ENCODE measurements around the gene DCTN5.
"Not testable (repeated sequence)": the region's sequence is repeated elsewhere in the genome, so short reads cannot be mapped to it uniquely, and the experiment has no call there.

The DCTN5 gene

DNA sequence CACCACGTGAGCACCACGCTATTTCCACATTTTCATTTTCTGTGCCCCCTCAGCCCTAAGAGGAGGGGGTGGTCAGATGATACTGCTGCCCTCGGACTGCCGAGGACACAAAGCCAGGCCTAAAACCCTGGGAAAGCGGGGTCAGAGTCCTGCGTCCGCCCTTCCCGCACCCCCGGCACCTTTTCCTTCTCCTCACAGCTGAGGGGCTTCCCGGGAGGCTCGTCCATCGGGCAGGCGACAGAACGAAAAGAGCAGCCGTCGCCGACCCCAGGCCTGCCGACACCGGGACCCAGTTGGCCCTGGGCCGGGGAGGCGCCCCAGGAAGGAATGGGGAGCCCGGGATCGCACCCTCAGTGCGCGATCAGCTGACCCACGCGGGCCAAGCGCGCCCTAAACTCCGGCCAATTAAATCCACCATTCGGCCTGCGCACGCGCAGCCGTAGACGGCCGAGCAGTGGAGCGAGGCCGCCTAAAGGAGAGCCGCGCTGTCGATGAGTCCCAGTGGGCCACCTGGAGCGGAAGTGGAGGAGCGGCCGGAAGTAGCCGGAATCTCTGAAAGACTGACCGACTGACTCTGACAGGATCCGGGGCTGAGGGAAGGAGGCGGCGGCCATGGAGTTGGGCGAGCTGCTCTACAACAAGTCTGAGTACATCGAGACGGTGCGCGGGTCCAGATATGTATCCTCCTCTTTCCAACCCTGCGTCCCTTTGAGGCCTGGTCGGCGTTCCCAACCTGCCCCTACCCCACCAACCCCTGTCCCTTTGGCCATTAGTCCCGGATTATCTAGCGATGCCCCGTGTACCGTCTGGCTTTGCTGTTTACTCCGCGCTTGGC, at the start of gene DCTN5, which contains the start of gene PALB2:
Gene DCTN5 (plus strand): TSS at position 536 of the 835 bp plus-strand sequence. CDS start 77 bp downstream, at position 613.
Gene PALB2 (minus strand): TSS at position 380 of the 835 bp plus-strand sequence. CDS start 153 bp downstream, at position 227.
- peak within 1 kb of the TSS; percentile 97 for H3K27ac ChIP-seq (ENCODE audit: low read depth, low read length)
- no peaks in the 10 kb centered on the region for H3K27me3 ChIP-seq (ENCODE audit: control insufficient read depth, insufficient read depth, low read length)
- H3K4me1 ChIP-seq (ENCODE audit: control insufficient read depth, insufficient read depth, low read length): peaks cover 16% of the 10 kb centered on the region
- H3K9ac ChIP-seq (ENCODE audit: low read length): peak within 1 kb of the TSS; percentile 99
- peak within 1 kb of the TSS; percentile 100 for H3K4me3 ChIP-seq (ENCODE audit: low read depth, low read length)
- H3K9me3 ChIP-seq (ENCODE audit: control insufficient read depth, insufficient read depth, low read depth, low read length): no peaks in the 10 kb centered on the region
- H3K36me3 ChIP-seq (ENCODE audit: control insufficient read depth, insufficient read depth, low read length): peaks cover 55% of the 10 kb centered on the region

DNA sequence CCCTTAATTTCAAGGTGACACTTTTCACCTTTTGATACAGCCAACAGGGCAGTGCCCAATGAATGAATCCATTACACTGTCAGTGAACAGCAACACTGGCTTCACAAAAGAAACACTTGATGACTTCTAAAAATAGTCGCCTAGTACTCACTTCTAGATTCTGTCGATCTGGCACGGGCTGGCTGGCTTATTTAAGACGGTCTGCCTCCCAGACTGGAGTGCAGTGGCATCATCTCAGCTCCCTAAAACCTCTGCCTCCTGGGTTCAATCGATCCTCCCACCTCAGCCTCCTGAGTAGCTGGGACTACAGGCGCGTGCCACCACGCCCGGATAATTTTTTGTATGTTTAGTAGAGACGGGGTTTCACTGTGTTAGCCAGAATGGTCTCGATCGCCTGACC, 47.1 kb upstream of the DCTN5 start:
- Histone ChIP-seq H3K9ac (ENCODE audit: low read length) (peak overlapping the region; percentile 22), H3K4me3 (ENCODE audit: low read depth, low read length) (no peak overlapping the region), H3K27me3 (ENCODE audit: control insufficient read depth, insufficient read depth, low read length) (no peaks in the 10 kb centered on the region), H3K9me3 (ENCODE audit: control insufficient read depth, insufficient read depth, low read depth, low read length) (no peaks in the 10 kb centered on the region), H3K27ac (ENCODE audit: low read depth, low read length) (no peak overlapping the region), H3K4me1 (ENCODE audit: control insufficient read depth, insufficient read depth, low read length) (peaks cover 15% of the 10 kb centered on the region), H3K36me3 (ENCODE audit: control insufficient read depth, insufficient read depth, low read length) (peaks cover 48% of the 10 kb centered on the region)

DNA sequence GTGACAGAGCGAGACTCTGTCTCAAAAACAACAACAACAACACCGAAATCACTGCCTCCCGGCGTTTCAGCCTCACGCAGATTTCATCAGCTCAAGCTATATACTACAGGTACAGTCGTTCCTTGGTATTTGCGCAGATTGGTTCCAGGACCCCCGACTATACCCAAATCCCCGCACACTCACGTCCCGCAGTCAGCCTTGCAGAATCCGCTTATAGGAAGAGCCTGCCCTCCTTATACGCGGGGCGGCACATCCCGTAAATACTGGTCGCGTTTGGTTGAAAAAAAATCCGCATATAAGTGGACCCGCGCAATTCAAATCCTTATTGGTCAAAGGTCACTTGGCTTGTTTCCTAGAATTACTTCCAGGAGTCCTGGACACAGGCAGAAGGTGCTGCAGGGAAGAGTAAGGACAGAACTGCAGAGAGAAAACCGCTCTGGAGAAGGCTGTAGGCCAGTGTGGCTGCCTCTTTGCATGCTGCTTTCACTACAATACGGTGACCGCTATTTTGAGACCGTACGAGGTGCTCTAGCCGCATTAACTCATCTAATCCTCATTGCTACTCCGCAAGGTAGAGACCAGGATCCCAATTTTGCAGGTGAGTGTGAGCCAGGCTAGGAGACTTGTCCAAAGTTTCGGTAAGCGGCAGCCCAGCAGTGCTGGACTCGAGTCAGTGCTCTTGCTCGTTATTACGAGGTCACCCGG, 45.9 kb upstream of the DCTN5 start:
- no peaks in the 10 kb centered on the region for H3K9me3 ChIP-seq (ENCODE audit: control insufficient read depth, insufficient read depth, low read depth, low read length)
- H3K27ac ChIP-seq (ENCODE audit: low read depth, low read length): peak overlapping the region; percentile 96
- H3K4me1 ChIP-seq (ENCODE audit: control insufficient read depth, insufficient read depth, low read length): peaks cover 17% of the 10 kb centered on the region
- H3K4me3 ChIP-seq (ENCODE audit: low read depth, low read length): peak overlapping the region; percentile 96
- H3K36me3 ChIP-seq (ENCODE audit: control insufficient read depth, insufficient read depth, low read length): peaks cover 36% of the 10 kb centered on the region
- H3K9ac ChIP-seq (ENCODE audit: low read length): peak overlapping the region; percentile 94
- no peaks in the 10 kb centered on the region for H3K27me3 ChIP-seq (ENCODE audit: control insufficient read depth, insufficient read depth, low read length)

DNA sequence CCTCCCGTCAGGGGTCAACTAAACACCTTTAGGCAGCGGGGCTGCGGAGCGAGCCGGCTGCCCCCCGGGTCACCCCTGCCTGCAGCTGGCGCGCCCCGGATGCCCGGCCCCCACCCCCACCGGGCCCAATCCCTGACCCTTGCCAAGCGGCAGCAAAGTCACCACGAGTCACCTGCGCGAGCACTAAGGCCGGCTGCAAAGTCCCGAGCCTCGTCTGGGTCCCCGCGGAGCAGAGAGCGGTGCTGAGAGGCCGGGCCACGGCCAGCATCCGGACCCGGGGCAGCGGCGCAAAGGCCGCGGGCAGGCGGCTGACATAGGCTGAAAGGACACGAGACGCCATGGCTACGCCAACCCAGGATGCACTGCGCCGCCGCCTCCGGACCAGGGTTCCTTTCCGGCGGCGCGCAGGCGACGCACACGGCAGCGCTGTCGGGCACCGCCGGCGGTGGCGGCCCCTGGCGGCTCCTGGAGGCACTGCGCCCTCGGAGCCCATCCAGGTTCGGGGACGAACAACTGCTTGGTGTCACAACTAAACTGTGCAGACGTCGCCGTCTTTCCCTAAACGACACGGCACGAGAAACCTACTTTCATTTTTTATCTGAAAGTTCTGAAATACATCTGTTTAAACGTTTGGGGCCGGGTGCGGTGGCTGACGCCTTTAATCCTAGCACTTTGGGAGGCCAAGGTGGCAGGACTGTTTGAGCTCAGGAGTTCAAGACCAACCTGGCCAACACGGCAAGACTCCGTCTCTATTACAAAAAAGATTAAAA, 45.1 kb upstream of the DCTN5 start, which contains the start of gene NDUFAB1:
Gene NDUFAB1 (minus strand): TSS at position 366 of the 770 bp plus-strand sequence. CDS start 26 bp downstream, at position 340.
- H3K4me1 ChIP-seq (ENCODE audit: control insufficient read depth, insufficient read depth, low read length): peaks cover 24% of the 10 kb centered on the region
- H3K4me3 ChIP-seq (ENCODE audit: low read depth, low read length): peak within 1 kb of the TSS; percentile 96
- no peaks in the 10 kb centered on the region for H3K27me3 ChIP-seq (ENCODE audit: control insufficient read depth, insufficient read depth, low read length)
- H3K9ac ChIP-seq (ENCODE audit: low read length): peak within 1 kb of the TSS; percentile 94
- peaks cover 32% of the 10 kb centered on the region for H3K36me3 ChIP-seq (ENCODE audit: control insufficient read depth, insufficient read depth, low read length)
- H3K9me3 ChIP-seq (ENCODE audit: control insufficient read depth, insufficient read depth, low read depth, low read length): no peaks in the 10 kb centered on the region
- peak within 1 kb of the TSS; percentile 96 for H3K27ac ChIP-seq (ENCODE audit: low read depth, low read length)

DNA sequence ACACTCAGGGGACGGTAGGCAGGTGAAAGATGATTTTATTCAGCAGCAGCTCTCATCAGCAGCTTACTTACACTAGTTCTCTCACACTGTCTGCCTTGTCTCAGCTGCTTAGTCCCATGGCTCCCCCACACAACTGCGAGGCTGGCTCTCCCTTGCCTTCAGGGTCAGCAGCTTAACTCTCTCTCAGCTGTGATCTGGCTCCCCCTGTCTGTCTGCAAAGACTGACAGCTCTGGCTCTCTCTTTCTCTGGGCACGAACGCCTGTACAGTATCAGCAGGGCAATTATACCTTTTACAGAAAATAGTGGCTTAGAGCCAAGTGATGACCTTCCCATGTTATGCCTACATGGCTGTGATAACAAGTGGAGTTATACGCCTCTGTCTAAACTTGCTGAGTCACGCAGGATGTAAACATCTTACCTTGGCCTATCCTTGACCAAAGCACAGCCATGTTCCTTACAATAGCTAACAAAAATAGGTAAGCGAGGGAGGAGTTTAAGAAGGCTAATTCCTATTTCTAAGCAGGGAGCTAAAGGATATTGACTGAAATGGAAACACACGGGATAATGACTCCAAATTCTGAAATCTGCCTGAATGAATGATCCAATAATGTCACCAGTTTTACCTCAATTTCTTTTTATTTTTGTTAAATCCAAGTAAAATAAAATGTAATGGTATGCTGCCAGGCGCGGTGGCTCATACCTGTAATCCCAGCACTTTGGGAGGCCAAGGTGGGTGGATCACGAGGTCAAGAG, 44.1 kb upstream of the DCTN5 start:
- Histone ChIP-seq H3K9me3 (ENCODE audit: control insufficient read depth, insufficient read depth, low read depth, low read length) (no peaks in the 10 kb centered on the region), H3K4me3 (ENCODE audit: low read depth, low read length) (peak overlapping the region; percentile 96; the same call in 1 of the 2 replicates), H3K4me1 (ENCODE audit: control insufficient read depth, insufficient read depth, low read length) (peaks cover 24% of the 10 kb centered on the region), H3K27me3 (ENCODE audit: control insufficient read depth, insufficient read depth, low read length) (no peaks in the 10 kb centered on the region), H3K36me3 (ENCODE audit: control insufficient read depth, insufficient read depth, low read length) (peaks cover 29% of the 10 kb centered on the region), H3K27ac (ENCODE audit: low read depth, low read length) (peak overlapping the region; percentile 1; the same call in 1 of the 2 replicates), H3K9ac (ENCODE audit: low read length) (peak overlapping the region; percentile 50)

DNA sequence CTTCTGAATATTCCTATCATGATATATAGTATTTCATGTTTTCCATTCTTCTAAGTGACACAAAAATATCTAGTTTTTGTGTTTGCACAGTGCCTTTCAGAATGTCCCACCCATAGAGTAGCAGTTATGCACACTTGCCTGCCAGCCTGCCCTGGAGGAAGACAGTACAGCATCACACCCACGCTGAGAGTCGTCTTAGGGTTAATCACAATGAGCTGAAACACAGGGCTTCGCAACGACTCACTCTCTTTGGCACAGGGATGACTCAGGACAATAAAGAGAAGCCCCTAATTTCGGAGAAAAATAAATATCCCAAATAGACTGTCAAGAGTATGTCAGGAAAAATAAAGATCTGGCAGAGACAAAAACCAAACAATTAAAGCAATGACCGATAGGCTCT, 33.5 kb upstream of the DCTN5 start:
- H3K9me3 ChIP-seq (ENCODE audit: control insufficient read depth, insufficient read depth, low read depth, low read length): no peaks in the 10 kb centered on the region
- H3K36me3 ChIP-seq (ENCODE audit: control insufficient read depth, insufficient read depth, low read length): peaks cover 64% of the 10 kb centered on the region
- H3K9ac ChIP-seq (ENCODE audit: low read length): no peak overlapping the region
- H3K27ac ChIP-seq (ENCODE audit: low read depth, low read length): no peak overlapping the region
- H3K27me3 ChIP-seq (ENCODE audit: control insufficient read depth, insufficient read depth, low read length): no peaks in the 10 kb centered on the region
- no peak overlapping the region for H3K4me3 ChIP-seq (ENCODE audit: low read depth, low read length)
- H3K4me1 ChIP-seq (ENCODE audit: control insufficient read depth, insufficient read depth, low read length): no peaks in the 10 kb centered on the region

DNA sequence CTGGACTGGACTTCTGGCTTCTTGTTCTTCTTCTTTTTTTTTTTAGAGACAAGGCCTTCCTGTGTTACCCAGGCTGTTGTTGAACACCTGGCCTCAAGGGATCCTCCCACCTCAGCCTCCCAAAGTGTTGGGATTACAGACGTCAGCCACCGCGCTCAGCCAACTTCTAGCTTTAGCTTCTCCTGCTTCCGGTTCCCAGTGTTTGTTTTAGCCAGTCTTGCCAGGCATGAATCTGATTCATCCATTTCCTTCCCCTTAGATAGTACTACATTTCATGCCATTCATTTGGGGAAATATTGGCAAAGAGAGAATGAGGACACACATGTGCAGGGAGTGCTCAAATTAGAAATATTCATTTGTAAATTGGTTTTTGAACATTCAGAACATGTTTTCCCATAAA, 33.1 kb upstream of the DCTN5 start:
- H3K27me3 ChIP-seq (ENCODE audit: control insufficient read depth, insufficient read depth, low read length): no peaks in the 10 kb centered on the region
- H3K9ac ChIP-seq (ENCODE audit: low read length): no peak overlapping the region
- H3K4me3 ChIP-seq (ENCODE audit: low read depth, low read length): no peak overlapping the region
- H3K4me1 ChIP-seq (ENCODE audit: control insufficient read depth, insufficient read depth, low read length): no peaks in the 10 kb centered on the region
- peaks cover 61% of the 10 kb centered on the region for H3K36me3 ChIP-seq (ENCODE audit: control insufficient read depth, insufficient read depth, low read length)
- H3K9me3 ChIP-seq (ENCODE audit: control insufficient read depth, insufficient read depth, low read depth, low read length): no peaks in the 10 kb centered on the region
- H3K27ac ChIP-seq (ENCODE audit: low read depth, low read length): no peak overlapping the region

DNA sequence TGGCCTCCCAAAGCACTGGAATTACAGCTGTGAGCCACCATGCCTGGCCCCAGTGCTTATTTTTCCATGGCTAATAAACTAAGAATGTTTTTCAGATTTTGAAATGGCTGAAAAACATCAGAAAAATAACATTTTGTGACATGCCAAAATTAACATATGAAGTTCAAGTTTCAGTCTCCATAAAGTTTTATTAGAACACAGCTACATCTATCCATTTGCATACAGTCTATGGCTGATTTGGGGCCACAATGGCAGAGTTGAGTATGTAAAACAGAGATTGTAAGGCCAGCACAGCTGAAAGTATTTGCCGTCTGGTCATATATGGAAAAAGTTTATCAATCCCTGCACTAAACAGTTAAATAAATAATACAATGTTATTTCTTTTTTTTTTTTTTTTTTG, 31.3 kb upstream of the DCTN5 start:
- no peaks in the 10 kb centered on the region for H3K27me3 ChIP-seq (ENCODE audit: control insufficient read depth, insufficient read depth, low read length)
- peaks cover 60% of the 10 kb centered on the region for H3K36me3 ChIP-seq (ENCODE audit: control insufficient read depth, insufficient read depth, low read length)
- H3K9me3 ChIP-seq (ENCODE audit: control insufficient read depth, insufficient read depth, low read depth, low read length): no peaks in the 10 kb centered on the region
- H3K4me1 ChIP-seq (ENCODE audit: control insufficient read depth, insufficient read depth, low read length): no peaks in the 10 kb centered on the region
- no peak overlapping the region for H3K9ac ChIP-seq (ENCODE audit: low read length)
- no peak overlapping the region for H3K4me3 ChIP-seq (ENCODE audit: low read depth, low read length)
- no peak overlapping the region for H3K27ac ChIP-seq (ENCODE audit: low read depth, low read length)

DNA sequence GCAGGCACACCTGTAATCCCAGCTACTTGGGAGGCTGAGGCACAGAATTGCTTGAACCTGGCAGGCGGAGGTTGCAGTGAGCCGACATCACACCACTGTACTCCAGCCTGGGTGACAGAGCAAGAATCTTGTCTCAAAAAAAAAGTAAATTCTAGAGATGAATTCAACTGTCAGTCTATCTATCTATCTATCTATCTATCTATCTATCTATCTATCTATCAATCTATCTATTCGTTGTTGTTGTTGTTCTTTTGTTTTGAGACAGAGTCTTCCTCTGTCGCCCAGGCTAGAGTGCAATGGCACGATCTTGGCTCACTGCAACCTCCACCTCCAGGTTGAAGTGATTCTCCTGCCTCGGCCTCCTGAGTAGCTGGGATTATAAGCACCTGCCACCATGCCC, 30.4 kb upstream of the DCTN5 start:
- not testable (repeated sequence) for H3K9ac ChIP-seq (ENCODE audit: low read length); H3K4me3 ChIP-seq (ENCODE audit: low read depth, low read length); H3K27ac ChIP-seq (ENCODE audit: low read depth, low read length); H3K9me3 ChIP-seq (ENCODE audit: control insufficient read depth, insufficient read depth, low read depth, low read length); H3K27me3 ChIP-seq (ENCODE audit: control insufficient read depth, insufficient read depth, low read length); H3K4me1 ChIP-seq (ENCODE audit: control insufficient read depth, insufficient read depth, low read length)
- H3K36me3 ChIP-seq (ENCODE audit: control insufficient read depth, insufficient read depth, low read length): peaks cover 61% of the 10 kb centered on the region

DNA sequence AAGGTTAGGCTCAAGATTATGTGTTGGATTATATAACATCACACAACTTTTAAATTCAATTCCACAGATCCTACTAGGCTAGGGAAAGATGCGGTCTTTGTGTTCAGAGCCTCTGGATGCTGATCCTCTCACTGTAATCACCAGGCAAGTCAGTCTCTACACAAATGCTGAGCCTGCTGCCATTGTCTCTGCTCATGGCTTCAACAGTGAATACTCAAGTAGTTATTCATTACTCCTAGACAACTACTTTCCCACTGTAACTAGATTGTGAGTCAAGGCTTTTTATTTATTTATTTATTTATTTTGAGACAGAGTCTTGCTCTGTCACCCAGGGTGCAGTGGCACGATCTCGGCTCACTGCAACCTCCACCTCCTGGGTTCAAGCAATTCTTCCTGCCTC, 29.3 kb upstream of the DCTN5 start:
- H3K36me3 ChIP-seq (ENCODE audit: control insufficient read depth, insufficient read depth, low read length): peaks cover 64% of the 10 kb centered on the region
- no peak overlapping the region for H3K4me3 ChIP-seq (ENCODE audit: low read depth, low read length)
- H3K27me3 ChIP-seq (ENCODE audit: control insufficient read depth, insufficient read depth, low read length): no peaks in the 10 kb centered on the region

More for the DNA sequence above, 29.3 kb upstream of the DCTN5 start:
- no peaks in the 10 kb centered on the region for H3K4me1 ChIP-seq (ENCODE audit: control insufficient read depth, insufficient read depth, low read length)
- H3K9ac ChIP-seq (ENCODE audit: low read length): no peak overlapping the region
- H3K9me3 ChIP-seq (ENCODE audit: control insufficient read depth, insufficient read depth, low read depth, low read length): no peaks in the 10 kb centered on the region
- no peak overlapping the region for H3K27ac ChIP-seq (ENCODE audit: low read depth, low read length)
